GM21737 (cell line): ENCODE results near the gene RPS15A.
"Not testable (repeated sequence)": the region's sequence is repeated elsewhere in the genome, so short reads cannot be mapped to it uniquely, and the experiment has no call there.

ENCODE experiments used
- ATAC-seq: cut with Tn5 transposase; IDR thresholded peaks from one replicate; pipeline ENCODE4 v1.9.1; 2021; ENCODE audit warnings: mild to moderate bottlenecking, moderate library complexity; ENCODE audit not compliant: unreplicated experiment

The RPS15A gene

DNA sequence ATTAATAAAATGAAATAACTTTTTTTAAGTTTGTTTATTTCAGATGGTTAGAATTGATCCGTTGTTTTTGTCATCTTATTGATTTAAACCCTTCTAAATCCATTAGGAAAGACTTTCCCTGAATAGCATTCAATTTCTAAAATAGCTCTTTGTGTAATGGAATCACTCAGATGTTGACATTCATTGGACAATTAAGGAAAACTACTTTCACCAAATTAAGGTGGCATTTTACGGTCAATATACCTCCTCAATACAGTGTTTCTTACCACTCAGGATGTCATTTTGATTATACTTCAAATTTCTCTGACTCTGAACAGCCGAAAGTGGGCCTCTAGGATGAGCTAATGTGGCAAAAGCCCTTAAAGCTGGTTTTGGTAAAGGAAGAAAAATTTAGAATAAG, 9.4 kb upstream of the RPS15A start:
- ATAC-seq, result no peak

DNA sequence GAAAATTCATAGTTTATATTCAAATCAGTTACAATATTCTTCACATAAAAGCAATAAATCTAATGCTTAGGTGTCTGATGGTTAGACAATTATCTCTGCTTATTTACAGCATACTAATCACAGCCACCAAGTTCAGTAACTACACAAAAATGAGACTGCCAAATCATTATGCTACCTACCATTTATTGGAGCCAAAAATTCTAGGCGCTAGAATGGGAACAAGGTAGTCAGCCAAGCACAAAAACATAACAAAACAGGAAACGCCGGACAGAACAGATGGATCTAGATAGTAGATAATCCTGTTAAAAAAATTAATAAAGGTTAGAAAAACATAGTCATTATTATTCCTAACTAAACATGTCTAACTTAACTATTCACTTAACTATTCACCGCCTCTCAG, 7.6 kb upstream of the RPS15A start:
- no peak for ATAC-seq

DNA sequence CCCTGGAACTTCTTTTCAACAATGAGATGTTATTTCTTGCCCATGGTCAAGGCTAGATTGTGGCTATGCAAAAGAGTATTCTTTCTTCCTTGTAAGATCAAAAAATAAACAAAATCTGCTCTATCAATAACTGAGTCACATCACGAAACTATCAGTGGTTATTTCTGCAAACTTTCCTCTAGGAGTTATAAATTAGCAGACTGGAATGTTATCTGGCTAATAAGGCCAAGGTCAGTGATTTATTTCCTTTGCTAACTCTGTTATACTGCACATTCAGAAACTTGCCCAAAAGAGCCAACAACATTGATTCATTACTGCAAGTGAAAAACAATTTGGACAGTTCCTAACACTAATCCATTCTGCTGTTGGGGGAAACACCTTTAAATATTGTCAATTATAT, 6.2 kb upstream of the RPS15A start:
- no peak for ATAC-seq

DNA sequence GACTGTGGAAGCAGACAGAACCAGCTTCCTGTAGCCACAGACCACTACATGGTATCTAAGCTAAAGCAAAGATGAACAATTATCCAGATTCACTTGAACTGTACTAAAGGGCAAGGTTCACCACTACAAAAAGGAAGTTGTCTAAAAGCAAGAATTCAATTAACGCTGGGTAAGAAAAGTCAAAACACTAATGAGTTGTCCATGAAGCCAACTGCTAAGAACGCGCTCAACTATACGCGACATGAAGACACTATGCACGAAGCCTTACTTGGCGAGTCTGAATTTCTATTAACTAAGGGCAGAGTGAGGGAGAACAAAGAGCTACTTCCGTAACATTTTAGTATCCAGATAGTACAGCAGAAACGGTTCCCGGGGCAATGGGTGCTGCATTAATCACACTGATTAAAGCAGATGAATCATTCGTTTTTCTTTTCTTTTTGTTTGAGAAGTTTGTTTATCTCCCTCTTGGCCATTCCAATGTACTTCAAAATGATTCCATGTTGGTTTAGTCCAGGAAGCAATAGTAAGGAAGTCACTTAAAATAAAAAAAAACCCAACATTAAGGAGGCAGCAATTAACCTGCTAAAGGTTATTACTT, 2.8 kb upstream of the RPS15A start:
- ATAC-seq, result no peak

DNA sequence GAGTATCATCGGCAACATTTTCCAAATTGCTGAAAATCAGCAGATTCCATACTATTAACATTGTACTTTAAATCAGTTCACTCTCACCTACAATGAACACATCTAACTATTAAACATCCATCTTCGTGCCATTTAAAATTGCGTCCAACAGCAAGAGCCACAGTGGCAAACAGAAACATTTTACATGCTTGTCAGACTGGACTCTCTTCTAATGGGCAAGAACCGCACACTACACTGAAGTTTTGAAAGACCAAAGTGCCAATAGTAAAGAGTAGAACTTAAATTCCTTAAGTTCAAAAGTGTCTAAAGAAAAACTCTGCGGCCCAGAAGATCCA, 652 bp downstream of the RPS15A start:
- ATAC-seq, result no peak

DNA sequence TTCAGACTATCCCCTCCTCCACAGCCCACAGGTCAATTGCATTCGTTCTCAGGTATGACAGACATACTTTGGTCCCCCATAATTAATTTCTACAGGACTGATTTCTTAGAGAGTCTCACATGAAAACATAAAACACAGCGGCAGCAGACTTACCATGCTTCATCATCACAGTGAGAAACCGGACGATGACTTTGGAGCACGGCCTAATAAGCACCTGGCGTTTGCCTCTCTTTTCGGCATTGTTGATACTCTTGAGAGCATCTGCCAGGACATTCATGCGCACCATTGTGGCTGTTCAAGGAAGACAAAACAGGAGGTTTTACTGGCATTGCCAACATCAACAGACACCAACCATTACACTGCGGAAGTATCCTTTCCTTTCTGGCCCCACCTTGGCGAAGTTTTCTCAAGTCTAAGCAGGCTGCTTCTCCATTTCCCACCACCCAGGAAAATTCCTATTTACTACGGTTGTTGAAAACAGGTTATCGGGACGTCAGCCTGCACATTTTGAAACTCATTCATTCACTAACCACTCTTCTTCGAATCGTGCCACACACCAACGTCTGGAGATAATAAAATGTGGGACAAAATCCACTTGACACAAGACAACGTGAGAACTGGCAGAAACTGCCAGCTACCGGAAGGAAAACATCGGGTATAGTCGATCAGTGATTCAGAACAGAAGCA, 1.2 kb downstream of the RPS15A start:
- ATAC-seq, result no peak

DNA sequence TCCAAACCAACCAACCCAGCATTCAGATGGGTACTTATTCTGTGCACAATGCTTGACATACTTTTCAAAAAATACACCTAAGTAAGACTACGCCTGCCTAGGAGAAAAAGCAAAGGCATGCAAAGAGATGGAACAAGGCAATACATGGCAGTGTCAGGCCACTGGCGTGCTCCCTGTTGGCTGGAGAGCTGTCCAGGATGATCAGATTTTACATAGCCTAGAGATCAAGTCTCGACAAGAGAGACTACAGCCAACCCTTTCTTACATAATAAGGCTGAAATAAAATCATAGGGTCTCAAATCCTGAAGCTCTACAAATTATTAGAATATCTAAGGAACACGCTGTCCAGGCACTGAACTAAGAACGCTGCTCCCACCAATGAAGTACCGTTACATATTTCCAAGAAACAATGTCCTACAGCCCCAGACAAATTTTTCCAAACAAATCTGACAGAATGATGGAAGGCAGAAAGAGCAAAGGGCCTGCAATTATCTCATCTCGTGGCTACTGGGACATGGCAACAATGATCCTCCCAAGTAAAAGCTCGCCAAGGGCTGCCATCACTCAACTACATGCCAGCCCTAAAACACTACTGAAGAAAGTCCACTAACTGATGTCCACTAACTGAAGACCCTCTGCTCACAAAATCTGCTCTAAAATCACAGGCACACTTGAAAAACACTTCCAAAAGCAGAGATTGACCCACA, 5.1 kb downstream of the RPS15A start:
- ATAC-seq, result no peak

DNA sequence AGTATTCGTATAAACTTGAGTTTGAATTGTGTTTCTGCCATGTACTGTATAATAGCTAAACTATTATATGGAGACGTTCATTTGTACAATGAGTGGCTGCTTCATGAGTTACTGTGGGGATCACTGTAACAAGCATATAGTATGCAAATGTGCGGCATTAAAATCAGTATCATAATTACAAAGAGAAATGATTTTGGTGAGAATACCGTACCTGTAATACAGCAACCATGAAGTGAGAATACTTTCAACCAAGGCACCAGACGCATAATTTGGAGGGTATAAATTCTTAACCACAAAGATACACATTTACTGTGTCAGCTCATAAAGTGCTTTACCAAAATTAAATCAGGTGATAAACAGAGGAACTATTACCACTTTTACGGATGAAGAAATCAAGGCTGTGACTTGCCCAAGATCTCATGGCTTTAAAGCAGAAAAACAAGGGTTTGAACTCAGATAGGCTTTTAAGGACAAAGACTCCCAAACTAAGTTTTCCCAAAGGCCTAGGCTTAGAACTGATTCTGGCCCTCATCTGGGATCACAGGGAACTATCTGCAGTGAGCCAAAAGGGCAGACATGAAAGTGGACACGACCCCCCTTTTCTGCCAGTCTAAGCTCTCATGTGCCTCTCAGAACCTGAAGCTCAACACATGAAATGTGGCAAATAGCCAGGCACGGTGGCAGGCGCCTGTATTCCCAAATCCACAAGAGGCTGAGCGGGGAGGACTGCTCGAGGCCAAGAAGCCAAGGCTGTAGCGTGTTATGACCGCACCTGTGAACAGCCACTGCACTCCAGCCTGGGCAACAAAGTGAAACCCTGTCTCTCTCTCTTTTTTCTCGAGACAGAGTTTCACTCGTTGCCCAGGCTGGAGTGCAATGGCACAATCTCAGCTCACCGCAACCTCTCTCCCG, 6.4 kb downstream of the RPS15A start:
- no peak for ATAC-seq

DNA sequence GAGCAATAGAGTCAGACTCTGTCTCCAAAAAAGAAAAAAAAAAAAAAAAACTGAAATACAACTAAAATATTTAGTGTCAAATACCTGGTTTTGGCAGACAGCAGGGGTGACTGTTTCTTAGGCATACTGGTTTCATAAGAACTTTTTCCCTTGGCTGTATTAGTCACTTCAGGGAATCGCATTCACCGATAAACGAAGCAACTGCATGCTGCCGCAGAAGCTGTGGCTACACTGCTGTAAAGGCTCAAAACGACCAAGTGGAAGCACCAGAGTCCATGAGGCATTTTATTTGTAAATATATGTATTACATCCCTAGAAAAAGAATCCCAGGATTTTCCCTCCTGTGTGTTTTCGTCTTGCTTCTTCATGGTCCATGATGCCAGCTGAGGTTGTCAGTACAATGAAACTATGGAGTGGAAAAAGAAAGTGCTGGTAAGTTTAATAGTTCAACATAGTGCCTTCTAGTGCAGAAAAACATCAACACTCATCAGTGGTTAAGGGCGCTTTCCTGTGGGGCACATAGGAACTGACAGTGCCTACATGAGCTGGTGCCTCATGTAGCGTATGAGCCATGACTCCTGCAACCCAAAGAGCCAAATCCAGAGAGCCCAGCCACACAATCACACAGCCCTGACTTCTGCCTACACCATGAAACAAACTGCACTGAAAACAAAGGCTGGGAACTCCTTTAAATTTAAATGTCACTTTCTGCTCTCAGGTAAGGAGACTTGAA, 7.3 kb downstream of the RPS15A start:
- no peak for ATAC-seq

DNA sequence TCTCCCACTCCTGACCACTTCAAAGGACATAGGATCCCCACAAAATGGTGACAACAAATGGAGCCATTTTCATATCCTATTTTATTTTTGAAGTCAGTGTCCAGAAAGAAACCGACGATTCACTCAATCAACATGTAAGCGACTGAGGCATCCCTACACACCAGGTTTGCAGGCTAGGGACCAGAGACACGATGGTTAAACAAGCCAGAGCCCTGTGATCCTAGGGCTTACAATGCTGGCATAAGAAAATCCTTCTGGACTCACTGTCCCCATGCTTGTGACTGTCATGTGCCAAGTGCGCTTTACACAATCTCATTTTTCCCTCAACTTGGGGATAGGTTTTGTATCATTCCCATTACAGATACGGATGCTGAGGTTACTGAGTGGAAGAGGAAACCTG, 8.9 kb downstream of the RPS15A start:
- not testable (repeated sequence) for ATAC-seq

DNA sequence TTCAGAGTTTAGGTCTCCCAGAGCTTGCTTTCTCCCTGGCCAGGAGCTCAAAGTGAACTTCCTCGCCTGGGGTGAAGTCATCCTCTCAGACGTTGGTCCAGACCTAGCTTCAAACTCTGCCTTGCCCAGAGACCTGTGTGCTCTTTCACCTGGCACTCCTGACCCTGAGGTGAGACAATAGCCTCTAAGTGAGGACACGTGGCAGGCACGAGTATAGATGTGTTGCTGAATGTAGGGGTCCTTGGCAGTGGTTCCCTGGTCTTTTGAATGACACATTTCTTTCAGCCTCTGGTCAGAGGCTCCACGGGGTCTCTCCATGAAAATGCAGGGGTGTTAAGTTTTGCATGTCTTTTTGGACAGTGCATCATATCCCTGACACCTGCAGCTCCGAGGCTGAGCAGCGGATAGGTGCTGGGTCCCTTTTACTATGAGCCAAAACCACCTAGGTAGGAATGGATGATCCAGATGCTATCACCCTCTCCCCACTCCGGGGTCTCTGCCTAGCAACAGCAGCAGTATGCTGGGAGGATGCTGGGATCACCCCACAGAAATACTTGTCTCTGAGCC, 9.6 kb downstream of the RPS15A start:
- not testable (repeated sequence) for ATAC-seq

DNA sequence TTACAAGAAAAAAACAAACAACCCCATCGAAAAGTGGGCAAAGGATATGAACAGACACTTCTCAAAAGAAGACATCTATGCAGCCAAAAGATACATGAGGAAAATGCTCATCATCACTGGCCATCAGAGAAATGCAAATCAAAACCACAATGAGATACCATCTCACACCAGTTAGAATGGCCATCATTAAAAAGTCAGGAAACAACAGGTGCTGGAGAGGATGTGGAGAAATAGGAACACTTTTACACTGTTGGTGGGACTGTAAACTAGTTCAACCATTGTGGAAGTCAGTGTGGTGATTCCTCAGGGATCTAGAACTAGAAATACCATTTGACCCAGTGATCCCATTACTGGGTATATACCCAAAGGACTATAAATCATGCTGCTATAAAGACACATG, 12.5 kb downstream of the RPS15A start:
- ATAC-seq, result not testable (repeated sequence)

DNA sequence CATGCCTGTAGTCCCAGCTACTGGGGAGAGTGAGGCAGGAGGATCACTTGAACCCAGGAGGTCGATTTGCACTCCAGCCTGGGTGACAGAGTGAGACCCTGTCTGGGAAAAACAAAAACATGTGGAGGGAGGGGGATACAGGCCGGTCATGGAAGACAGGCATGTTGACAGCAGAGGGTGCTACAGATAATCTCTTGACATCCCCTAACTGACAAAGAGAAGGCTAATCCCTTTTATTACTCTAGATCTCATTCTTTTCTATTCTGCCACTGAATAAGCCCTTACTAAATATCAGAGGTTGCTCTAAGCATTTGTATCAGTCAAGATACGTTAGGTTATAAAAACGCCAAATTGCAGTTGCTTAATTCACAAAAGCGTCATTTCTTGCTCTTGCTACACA, 13.8 kb downstream of the RPS15A start:
- ATAC-seq, result not testable (repeated sequence)

DNA sequence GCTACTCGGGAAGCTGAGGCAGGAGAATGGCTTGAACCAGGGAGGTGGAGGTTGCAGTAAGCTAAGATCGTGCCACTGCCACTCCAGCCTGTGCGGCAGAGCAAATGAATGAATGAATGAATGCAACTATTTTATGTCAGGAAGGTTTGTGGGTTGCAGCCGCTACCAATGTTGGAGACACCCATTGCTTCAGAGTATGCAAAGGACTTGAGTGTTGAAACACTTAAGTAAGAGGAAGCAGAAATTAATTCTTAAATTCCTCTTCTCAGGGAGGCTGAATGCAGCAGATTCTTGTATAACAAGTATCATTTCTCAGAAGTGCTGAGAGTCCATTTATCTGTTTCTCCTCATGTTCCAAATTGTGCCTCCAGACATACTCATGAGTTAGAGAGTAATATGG, 15.5 kb downstream of the RPS15A start:
- ATAC-seq, result not testable (repeated sequence)

DNA sequence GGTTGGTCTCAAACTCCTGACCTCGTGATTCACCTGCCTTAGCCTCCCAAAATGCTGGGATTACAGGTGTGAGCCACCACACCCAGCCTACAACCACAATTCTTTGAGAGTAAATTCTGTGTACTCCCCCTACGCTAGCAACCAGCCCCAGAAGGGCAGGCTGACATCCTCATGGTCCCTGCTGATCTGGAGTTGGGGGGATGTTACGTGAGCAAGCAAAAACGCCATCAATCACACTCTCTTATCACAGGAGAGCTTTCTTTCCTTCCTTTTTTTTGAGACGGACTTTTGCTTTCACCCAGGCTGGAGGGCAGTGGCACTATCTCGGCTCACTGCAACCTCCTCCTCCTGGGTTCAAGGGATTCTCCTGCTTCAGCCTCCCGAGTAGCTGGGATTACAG, 18.0 kb downstream of the RPS15A start:
- ATAC-seq, result not testable (repeated sequence)

DNA sequence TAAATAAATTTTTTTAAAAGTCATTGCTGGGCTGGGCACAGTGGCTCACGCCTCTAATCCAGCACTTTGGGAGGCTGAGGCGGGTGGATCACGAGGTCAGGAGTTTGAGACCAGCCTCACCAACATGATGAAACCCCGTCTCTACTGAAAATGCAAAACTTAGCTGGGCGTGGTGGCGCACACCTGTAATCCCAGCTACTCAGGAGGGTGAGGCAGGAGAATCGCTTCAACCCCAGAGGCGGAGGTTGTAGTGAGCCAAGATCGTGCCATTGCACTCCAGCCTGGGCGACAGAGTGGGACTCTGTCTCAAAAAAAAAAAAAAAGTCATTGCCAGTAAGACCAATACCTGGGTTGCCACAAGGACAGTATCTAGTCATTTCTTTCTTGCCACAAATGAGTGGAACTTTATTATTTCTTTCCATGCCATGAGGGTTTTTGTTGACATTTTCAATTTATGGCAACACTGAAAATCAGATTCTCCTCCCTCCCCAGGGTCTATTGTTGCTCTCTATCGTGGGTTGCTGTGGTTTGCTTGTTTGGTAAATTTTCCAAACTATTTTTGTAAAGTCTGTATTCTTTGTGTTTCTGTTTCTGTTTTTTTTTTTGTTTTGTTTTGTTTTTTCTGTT, 19.7 kb downstream of the RPS15A start:
- ATAC-seq, result not testable (repeated sequence)

DNA sequence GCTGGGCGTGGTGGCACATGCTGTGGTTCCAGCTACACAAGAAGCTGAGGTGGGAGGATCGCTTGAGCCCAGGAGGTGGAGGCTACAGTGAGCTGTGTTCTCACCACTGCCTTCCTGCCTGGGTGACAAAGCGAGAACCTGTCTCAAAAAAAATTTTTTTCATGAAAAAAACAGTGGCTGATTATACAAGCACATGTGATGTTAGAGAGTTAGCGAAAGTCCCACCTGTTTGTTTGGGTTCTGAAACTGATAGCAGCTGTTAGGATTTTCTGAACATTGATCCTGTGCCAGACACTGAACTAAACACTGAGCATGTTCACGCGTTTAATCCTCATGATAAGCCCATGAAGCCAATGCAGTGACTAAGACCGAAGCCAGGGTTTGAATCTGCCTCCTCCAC, 22.9 kb downstream of the RPS15A start:
- ATAC-seq, result peak; percentile 48

DNA sequence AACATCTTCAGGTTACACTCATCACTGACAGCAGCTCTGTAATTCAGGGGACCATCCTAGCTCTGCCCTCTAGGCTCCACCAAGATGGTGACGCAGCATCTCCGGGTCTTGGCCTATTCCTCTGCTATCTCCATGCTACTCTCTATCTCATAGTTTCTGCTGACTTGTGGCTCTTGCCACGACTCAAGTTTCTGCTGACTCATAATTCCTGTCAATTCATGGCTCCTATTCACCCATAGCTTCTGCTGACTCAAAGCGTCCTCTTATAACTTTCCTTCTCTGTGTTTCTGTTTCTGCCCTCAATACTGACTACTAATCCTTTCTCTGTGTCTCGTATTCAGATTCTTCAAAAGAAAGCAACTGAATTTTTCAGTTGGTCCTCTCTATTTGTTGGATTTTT, 27.4 kb downstream of the RPS15A start:
- ATAC-seq, result not testable (repeated sequence)

DNA sequence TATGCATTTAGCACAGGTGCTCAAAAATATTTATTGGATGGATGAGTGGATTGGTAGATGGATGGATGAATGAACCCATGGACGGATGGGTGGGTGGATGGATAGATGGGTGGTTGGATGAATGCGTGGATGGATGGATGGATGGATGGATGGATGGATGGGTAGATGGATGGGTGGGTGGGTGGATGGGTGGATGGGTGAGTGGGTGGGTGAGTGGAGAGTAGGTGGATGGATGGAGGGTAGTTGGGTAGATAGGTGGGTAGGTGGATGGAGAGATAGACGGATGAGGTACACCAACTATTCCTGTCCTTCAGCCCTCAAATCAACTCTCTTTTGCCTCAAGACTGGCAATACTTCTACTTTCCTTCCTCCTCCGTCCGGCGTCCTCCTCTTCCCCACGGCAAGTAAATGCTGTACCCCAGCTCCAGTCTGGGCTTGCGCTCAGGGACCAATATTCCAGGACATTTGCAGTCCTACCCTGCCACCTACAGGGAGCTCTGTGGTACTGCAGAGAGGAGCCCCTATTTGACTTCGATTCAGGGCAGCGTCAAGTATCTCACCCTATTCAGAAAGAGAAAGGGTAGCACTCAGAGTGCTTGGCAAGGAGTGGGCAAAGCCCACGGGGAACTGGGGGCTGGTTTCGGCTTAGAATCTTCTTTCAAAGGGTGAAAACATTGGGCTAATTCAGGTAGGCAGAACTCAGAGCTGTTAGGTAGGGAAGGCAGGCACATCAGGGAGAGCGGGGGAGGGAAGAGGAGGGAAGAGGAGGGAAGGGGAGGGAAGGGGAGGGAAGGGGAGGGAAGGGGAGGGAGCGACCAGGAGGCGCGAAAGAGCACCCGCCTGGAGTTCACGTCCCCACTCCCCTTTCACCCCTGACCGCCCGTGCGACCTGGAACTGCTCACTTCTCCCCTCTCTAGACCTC, 30.3 kb downstream of the RPS15A start:
- not testable (repeated sequence) for ATAC-seq
